GM10847 (cell line): Measurements from ENCODE around the gene HAL.

Experiments
- POLR2A ChIP-seq: IDR thresholded peaks from 2 replicates; pipeline ENCODE4 v1.6.1; 2011; ENCODE audit not compliant: insufficient read length; ENCODE audit errors: extremely low read depth

The HAL gene

GRCh38 chr12:96025518-96025917 is 29.4 kb upstream of the HAL start:
- TF ChIP-seq POLR2A = no peak

GRCh38 chr12:96020314-96021003 is 24.3 kb upstream of the HAL start:
- TF ChIP-seq POLR2A = no peak

- no peak for TF ChIP-seq POLR2A
Observed at GRCh38 chr12:96015672-96016071, 19.5 kb upstream of the HAL start.

GRCh38 chr12:96014943-96015599 is 18.9 kb upstream of the HAL start:
- TF ChIP-seq POLR2A = no peak

GRCh38 chr12:96007729-96008128 is 11.6 kb upstream of the HAL start:
- TF ChIP-seq POLR2A = no peak

GRCh38 chr12:96006727-96007126 is 10.6 kb upstream of the HAL start:
- no peak for TF ChIP-seq POLR2A

GRCh38 chr12:96000858-96001257 is 4.7 kb upstream of the HAL start:
- TF ChIP-seq POLR2A = no peak

GRCh38 chr12:95999484-95999883 is 3.3 kb upstream of the HAL start:
- no peak for TF ChIP-seq POLR2A

GRCh38 chr12:95998611-95999286 is 2.6 kb upstream of the HAL start:
- no peak for TF ChIP-seq POLR2A

GRCh38 chr12:95997911-95998510 is 1.9 kb upstream of the HAL start:
- TF ChIP-seq POLR2A = no peak

- TF ChIP-seq POLR2A = no peak
Observed at GRCh38 chr12:95997276-95997675, 1.1 kb upstream of the HAL start.

GRCh38 chr12:95995238-95996031 is 709 bp downstream of the HAL start:
- TF ChIP-seq POLR2A = no peak

GRCh38 chr12:95994476-95994875 is 1.7 kb downstream of the HAL start:
- no peak for TF ChIP-seq POLR2A

GRCh38 chr12:95993907-95994306 is 2.2 kb downstream of the HAL start:
- no peak for TF ChIP-seq POLR2A

GRCh38 chr12:95990136-95990535 is 6.0 kb downstream of the HAL start:
- no peak for TF ChIP-seq POLR2A
